Anterior cingulate cortex (tissue), 58 donors: Measurements from ENCODE around the gene AHCYL1.
A peak's percentile ranks its signal among the peaks of the same experiment; 100 is the strongest.

Experiments
- DNase-seq, 58 donors: peaks; one replicate each; lab custom pipeline; 2025; lab: John Stamatoyannopoulos, UW

Gene AHCYL1

GRCh38 chr1:110057963-110058518 lies 73.5 kb downstream of the AHCYL1 start:
- peak in 1 of 58 donors; percentile 8 for DNase-seq

- no peak for DNase-seq
Observed at GRCh38 chr1:110058591-110058990, 74.0 kb downstream of the AHCYL1 start.

GRCh38 chr1:110059133-110059863 lies 74.7 kb downstream of the AHCYL1 start:
- no peak for DNase-seq

GRCh38 chr1:110060034-110060661 lies 75.6 kb downstream of the AHCYL1 start:
- DNase-seq, result peak in 1 of 58 donors; percentile 13

- no peak for DNase-seq
Observed at GRCh38 chr1:110060662-110061060, 76.1 kb downstream of the AHCYL1 start.

- no peak for DNase-seq
Observed at GRCh38 chr1:110061341-110061740, 76.8 kb downstream of the AHCYL1 start.

GRCh38 chr1:110062612-110063011 lies 78.0 kb downstream of the AHCYL1 start:
- no peak for DNase-seq

- no peak for DNase-seq
Observed at GRCh38 chr1:110063781-110064180, 79.2 kb downstream of the AHCYL1 start.

GRCh38 chr1:110064576-110065337 lies 80.2 kb downstream of the AHCYL1 start:
- DNase-seq, result no peak

GRCh38 chr1:110065841-110066240 lies 81.3 kb downstream of the AHCYL1 start:
- DNase-seq, result no peak

GRCh38 chr1:110067479-110067892 lies 82.9 kb downstream of the AHCYL1 start:
- DNase-seq, result no peak

GRCh38 chr1:110067893-110068645 lies 83.5 kb downstream of the AHCYL1 start:
- DNase-seq, result no peak

GRCh38 chr1:110068646-110069403 lies 84.3 kb downstream of the AHCYL1 start:
- no peak for DNase-seq

GRCh38 chr1:110069404-110070281 lies 85.1 kb downstream of the AHCYL1 start:
- DNase-seq, result no peak

- no peak for DNase-seq
Observed at GRCh38 chr1:110070282-110070669, 85.7 kb downstream of the AHCYL1 start.

- DNase-seq, result no peak
Observed at GRCh38 chr1:110070671-110071242, 86.2 kb downstream of the AHCYL1 start, which contains the start of gene ALX3. ALX3 (minus strand) TSS chr1:110070672; CDS start chr1:110070612, 60 bp downstream.
